HG02678 (cell line): ENCODE results near the gene CPNE8.

Experiments
- ATAC-seq: cut with Tn5 transposase; IDR thresholded peaks from one replicate; pipeline ENCODE4 v1.9.1; 2021; ENCODE audit warnings: mild to moderate bottlenecking, moderate library complexity; ENCODE audit not compliant: unreplicated experiment

The CPNE8 gene

DNA sequence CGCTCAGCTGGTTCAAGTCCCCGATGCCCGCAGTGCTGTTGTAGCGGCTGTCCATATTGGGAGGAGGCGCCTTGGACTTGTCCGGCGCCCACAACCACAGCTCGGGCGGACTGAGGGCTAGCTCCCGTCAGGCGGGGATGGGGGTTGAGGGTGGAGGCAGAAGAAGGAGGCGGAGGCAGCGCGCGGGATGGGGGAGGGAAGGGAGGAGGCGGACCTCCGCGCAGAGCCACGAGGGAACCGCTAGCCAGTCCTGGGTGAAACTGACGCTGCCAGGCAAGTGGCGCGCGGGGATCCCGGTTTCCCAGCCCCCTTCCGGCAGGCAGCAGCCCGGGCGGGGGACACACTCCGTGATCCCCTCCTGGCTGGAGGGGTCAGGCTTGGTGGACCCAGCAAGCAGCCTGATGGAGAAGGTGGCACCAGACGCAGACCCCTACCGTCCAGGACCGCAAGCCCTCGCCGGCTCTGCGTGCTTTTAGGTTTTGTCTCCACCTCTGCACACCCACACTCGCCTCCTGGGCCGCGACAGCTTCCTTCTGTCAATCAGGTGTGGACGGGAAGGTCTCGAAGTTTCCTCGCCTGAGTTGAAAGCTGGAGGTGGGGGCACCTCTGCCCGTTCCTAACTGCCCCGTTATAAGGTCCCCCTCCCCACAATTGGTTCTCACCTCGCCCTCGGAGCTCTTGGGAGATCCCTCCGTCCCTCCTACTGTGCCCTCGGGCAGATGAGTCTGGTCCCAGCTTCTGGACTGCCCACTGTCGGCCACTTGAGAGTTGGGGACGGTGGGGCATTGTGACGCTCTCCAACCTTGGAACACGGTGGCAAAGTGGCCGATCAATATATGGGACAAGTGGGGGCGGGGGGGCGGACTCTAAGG, at the start of gene CPNE8:
Gene CPNE8 (minus strand): TSS at position 112 of the 872 bp plus-strand sequence. CDS start 57 bp downstream, at position 55.
- peak; percentile 55 for ATAC-seq

DNA sequence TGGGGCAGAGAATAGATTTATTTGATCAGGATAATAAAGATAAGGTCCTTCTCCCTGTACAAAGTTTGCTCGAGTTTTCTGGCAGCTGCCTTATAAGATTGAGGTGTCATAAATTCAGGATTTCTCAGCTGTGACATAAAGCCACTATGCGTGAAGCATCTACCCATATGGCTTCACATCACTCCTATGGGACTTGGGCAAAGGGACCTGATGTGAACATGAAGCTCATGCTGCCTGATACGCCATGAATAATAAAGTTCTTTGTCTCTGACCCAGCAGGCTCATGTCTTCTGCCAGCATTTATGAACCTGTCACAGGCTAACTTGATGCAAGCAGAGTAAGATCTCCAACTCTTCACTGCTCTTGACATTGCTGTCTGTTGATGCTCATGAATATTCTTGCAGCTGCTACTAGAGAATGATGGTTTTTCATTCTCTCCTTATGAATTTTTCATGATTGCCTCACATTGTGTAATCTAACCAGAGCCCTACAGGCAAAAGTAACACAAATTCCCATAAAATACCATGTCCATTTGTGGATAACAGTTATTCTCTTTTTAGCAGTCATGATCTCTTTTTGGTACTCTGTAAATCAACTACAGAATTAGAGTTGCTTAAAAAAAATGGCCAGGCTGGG, 49.0 kb upstream of the CPNE8 start:
- no peak for ATAC-seq

DNA sequence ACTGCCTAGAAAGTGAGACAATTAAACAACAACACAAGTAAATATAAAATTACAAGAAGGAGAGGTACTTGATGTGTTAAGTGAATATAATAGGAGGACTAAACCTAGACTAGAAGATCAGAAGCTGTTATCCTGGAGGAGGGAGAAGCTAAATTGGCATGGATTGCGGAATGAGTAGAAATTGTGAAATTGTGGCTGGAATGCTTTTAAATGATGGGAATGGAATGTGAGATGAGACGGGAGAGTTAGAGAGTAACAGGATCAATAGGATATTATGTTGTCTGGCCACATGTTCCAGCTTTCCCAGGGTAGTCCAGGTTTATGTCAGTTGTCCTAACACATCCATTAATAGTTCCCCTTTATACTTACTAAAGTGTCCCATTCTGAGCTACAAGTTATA, 44.0 kb upstream of the CPNE8 start:
- ATAC-seq, result no peak

DNA sequence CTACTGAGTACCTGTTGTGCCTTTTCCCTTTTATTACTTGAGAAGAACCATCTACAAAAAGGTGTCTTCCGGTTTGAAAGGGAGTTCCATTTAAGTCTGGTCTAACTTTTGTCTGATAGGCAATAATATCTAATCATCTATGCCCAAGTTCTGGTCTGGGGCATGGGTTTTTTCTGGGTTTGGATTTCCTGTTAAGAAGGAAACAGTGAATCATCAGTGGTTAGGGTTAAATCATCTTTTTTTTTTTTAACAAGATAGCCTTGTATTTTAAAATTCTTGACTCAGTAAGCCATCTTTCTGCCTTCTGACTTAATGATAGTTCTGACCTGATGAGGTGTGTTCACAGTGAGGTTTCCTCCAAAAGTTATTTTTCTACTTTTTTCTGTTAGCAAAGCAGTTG, 29.3 kb upstream of the CPNE8 start:
- ATAC-seq, result no peak

DNA sequence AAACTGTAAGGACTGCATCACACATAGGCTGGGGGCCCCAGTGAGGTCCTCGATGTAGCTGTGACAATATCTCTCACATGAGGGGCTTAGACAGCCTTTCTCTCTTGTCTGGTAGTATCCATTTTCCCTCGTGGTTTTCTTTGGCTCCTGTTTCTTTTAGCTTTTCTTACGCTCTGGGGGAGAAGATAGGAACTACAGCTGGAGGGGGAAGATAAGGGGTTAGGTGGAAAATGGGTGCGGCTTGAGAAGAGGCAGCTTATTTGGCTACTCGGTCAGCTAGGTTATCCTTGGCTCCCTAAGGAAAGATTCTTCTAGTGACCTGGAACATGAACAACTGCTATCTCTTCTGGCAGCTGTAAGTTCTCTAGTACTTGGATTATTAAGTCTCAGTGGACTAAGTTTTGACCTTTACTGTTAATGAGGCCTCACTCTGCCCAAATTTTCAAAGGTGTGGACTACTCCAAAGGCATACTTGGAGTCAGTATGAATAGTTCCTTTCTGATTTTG, 28.7 kb upstream of the CPNE8 start:
- no peak for ATAC-seq

DNA sequence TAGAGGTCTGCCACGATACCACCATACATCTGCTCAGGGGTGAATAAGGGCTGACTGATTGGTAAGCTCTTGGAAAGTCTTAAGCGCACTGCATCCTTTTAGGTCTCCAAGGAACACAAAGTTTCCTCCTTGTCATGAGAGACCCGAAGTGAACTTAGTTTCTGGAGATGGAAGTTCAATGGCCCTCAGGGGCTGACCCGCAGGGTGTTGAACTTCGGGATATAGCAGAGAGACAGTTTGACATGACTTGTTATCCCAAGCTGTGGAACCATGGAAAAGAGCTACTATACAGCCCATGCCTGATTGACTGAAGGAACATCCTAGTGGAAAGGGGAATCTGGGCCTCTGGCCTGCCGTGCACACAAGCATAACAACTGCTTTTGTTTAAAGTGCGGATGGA, 26.9 kb upstream of the CPNE8 start:
- ATAC-seq, result no peak

DNA sequence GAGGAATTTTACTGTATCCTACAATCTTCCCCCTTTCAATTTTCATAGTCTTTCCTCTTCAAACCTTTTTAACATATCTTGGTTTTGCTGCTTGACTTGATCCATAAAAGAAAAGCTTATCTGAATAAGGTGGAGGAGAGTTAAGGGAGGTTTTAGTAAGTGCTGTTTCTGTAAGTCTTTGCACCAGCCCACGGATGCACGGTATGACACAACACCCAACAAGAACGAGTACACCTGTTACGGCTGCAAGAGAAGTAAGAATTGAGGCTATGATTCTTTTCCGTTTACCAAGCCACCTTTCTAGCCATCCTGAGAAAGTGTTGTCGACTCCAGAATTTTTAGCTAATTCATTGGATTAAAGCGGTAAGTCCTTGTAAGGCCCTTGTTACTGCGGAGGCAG, 26.1 kb upstream of the CPNE8 start:
- ATAC-seq, result no peak

DNA sequence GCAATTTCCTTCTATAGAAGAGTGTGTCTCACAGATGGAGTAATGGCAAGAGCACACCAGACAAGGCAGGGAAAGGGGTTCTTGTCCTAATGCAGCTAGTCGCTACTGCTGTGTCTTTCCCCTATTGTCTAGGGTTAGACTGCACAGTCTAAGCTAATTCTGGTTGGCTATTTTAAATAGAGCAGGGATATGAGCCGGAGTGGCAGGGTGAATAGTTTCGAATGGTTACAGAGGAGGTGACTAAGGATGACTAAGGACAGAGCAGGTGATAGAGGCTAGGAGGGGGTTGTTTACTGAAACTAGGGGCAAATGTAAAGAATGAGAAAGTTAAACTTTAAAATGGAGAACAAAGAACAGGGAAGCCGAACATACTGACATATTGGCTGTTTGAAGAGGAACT, 25.6 kb upstream of the CPNE8 start:
- no peak for ATAC-seq

DNA sequence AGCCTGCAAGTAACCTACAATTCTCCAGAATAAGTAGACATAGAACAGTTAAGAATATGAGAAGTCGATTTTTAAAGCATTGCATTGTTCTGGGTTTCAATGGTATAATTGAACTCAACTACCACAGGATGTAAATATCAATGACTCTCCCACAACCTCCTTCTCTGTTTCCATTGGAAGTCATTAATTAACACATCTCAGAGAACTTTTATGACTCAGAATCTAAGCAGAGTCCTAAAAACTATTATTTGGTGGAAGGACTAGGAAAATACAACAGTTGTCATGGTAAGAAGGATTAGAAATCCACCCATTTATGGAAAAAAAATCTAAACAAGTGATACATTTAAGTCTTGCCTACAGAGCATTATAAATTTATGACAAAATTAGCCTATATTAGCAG, 21.1 kb upstream of the CPNE8 start:
- ATAC-seq, result no peak

DNA sequence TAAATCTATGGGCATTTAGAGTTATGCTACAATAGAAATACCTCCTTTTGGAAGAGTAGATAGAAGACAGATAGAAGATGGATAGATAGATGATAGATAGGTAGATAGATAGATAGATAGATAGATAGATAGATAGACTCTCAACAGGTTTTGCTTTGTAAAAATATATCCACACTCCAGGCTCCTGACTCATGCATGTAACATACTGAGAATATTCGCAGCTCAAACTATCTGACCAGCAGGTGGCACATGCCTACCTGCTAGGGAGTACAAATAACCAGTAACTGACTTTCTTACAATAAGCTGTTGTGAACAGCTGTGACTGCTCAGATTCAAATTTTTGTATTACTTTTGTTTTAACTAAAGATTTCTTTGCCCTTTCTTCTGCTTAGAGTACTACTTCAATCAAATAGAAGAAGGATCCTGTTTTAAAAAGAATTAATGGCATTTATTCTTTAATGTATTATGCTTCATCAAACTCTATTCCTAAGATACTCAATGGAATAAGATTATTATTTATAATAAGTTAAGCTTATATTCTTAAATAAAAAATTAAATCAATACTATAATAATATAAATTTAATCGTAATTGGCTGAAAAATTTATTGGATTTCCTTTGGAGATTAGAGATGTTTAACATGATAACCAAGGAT, 15.8 kb upstream of the CPNE8 start:
- ATAC-seq, result peak; percentile 97

DNA sequence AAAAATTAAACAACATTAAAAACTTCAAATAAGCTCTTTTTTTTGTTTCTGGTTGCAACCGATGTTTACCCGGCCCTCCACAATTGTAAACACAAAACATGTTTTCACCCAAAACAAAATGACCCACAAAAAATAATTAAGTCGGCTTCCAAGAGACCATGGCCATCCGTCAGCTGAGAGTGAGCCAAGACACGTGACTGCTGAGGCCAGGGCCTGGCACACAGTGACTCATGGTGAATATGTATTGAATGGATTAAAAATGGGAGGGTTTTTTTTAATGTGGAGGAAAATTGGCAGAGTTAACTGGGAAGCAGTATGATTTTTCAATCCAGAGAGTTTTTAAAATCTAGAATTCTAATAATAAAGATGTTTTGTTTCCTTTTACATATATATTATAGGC, 13.8 kb upstream of the CPNE8 start:
- ATAC-seq, result no peak

DNA sequence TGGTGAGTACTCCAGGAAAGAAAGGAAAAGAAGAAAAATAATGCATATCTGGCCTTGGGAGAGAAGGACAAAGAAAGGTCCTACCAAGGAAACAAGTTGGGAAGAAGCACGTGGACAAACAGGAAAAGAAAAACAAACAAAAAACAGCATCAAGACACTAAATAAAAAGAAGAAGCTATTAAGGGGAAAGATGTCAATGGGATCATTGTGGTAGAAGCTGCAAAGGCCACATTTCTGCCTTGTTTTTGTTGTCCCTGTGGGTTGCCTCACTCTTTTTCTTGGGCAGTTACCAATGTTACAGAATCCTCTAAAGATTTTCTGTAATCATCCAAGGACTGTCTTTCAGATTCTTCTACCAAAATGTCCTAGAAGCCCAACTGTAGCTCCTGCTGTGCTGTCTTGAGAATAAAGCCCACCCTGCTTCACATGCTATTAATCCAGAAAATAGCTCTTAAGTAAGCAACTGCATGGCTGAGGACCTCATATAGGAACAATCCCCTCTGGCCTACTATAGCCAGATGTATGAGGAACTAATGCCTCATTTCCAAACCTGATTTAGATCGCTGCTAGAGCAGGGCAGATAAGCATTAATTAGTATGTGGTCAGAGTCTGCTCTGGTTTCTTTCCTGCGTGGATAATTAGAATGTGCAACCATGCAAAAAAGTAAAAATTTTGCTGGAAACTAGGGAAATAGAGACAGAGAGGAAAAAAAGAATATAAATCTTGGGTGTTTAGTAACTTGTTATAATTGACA, 10.2 kb upstream of the CPNE8 start:
- no peak for ATAC-seq

DNA sequence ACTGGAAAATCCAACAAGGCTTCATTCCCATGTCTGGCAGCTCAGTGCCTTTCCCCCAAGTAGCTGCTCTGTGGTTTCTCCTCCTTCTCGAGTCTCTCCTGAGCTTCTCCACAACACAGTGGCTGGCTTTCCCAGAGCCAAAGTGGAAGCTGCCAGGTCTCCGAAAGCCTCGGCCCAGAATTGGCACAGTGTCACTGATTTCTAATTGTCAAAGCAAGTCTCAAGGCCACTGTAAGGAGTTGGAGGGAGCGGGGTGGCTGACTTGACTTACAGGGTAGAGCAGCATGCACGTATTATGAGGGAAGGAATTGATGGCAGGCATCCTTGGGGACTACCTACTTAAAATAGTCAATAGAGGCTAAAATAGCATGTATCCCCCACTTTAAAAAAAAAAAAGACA, 6.7 kb upstream of the CPNE8 start:
- ATAC-seq, result no peak

DNA sequence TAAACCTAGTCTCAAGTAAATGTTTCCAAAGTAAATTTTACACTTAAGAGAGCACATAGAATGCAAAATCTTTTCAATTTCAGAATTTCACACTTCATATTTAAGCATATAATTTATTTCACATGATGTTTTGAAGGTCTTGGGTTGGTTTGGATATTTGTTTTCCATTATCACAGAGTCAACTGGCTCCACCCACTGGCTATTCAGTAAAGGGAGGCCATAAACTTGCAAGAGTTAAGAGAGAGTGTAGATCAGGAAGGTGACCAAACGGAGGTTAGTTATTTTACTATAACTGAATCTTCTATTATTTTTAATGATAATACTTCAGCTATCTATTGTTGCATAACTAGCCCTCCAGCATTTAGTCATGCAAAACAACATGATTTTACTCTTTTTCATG, 6.2 kb upstream of the CPNE8 start:
- ATAC-seq, result no peak

DNA sequence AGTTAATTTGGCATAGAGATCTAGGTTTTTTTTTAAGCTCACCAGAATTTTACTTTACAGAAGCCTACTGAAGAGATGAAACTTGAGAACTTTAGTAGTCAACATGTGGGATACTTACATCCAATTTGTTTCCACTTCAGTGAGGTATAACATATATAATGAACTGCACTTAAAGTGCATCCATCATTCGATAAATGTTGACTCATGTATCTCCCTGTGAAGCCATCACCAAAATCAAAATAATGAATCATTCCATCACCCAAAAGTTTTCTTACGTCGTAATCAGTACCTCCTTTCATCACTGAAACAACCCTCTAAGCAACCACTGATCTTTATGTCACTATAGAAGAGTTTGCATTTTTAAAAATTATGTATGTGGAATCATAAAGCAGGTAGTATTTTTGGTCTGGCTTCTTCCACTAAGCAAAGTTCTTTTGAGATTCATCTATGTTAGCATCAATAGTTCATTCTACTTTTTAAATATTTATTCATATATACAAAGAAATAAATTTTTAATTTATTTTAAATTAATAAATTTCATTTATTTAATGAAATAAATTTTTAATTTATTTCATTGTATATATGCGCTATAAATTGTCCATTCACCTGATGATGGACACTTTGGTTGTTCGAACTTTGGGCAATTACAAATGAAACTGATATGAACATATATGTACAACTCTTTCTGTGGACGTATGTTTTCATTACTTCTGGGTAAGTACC, 2.0 kb upstream of the CPNE8 start:
- ATAC-seq, result peak; percentile 0

DNA sequence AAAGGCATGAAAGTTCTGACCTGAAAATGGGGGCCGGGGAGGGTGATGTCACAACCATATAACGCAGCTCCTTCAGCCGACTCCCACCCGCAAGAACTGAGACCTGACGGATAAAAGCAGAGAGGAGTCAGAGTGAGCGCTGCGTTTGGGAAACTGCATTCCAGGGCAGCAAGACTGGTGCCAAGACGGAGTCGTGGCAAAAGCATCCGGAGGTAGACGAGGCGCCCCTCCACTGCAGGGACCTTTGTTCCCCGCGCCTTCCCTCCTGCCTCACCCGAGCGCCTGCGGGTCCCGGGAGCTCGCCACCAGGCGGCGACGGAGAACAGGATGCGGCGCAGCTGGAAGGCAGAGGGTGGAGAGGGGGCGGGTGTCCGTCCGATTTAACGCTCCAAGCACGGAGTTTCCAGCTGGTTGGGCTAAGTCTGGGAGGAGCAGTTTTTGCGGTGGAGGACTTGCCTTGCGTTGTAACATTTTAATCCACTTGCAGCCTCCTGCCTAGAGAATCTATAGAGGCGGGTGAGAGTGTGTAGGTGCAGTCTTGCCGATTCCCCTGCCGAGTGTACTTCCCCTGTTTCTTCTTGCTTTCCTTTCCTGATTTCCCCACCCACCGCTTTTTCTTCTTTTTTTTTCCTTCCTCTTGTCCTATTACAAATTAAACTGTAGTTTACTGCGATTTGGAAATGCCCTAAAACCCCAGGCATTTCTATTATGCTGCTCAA, 1.2 kb upstream of the CPNE8 start:
- peak; percentile 54 for ATAC-seq

DNA sequence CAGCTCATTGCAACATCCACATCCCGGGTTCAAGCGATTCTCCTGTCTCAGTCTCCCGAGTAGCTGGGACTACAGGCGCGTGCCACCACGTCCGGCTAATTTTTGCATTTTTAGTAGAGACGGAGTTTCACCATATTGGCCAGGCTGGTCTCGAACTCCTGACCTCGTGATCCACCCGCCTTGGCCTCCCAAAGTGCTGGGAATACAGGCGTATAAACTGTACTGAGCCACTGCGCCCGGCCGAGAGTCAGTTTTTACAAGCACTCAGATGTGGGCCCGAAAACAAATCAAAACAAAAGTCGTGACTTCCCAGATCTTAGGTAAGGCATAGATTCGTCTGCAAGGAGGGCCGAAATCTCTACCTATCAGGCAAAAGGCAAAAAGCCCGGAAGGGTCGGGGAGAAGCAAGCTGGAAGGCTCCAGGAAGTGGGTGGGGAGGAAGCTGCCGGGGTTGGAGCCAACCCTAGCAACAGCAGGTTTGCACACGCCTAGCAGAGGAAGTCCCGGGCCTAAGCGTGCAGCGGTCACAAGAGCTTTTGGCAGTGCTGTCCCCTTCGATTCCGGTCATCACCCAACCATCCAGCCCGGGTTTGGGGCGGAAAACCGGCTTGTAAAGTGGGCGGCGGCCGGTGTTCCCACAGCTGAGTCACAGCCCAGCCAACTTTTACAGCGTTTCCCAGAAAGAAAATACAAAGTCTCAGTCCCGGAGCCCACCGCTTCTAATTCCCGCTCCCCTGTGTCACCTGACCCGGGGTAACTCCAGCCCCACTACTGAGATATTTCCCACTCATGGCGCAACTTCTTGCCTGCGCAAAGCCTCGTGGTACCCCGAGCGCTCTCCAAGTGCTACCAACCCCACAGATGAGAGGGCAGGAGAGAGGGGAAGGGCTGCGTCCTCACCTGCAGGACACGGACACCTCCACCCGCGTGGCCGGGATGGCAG, 583 bp downstream of the CPNE8 start:
- peak; percentile 62 for ATAC-seq

DNA sequence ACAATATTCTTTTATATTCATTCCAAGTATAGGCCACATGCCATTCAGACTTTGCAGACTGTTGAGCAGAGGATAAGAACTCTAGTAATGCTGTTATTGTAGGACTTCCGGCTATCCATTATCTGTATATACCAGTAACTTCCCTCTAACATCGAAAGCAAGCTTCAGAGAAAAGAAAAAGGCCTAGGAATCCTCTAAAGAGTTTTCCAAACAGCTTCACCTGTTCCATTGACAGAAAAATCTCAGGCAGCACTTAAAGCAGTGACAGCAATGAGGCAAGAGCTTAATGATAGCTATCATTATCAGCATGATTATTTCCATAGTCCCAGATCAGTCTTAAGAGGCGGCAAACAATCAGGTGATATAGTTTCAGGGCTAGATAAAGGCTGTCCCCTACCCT, 1.8 kb downstream of the CPNE8 start:
- ATAC-seq, result no peak
